HG02588 (cell line): ENCODE measurements around the gene PXK.

ENCODE experiments used
- ATAC-seq: cut with Tn5 transposase; IDR thresholded peaks from one replicate; pipeline ENCODE4 v1.9.1; 2021; ENCODE audit warnings: mild to moderate bottlenecking, moderate library complexity; ENCODE audit not compliant: unreplicated experiment

Gene PXK

GRCh38 chr3:58379351-58380073 is 46.8 kb downstream of the PXK start:
- ATAC-seq: no peak

DNA sequence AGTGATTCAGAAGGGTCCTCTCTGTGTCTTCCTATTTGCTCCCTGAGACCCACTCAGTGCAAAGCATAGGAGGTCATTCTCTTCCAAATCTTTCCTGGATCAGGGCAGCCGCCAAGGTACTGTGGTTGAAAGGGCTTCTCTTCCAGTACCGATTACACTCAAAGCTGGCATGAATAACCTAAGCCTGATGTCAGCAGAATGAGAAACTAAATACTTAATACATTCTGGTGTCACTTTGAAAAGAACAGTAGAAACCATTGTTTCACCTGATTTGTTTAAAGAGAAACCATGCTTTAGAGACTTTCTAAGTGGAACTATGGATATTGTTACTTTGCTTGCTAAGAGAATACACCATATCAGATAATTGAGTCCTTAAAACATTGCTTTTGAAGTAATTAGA is 50.8 kb downstream of the PXK start:
- no peak for ATAC-seq

- ATAC-seq: no peak
Observed at GRCh38 chr3:58383904-58384303, 51.2 kb downstream of the PXK start.

DNA sequence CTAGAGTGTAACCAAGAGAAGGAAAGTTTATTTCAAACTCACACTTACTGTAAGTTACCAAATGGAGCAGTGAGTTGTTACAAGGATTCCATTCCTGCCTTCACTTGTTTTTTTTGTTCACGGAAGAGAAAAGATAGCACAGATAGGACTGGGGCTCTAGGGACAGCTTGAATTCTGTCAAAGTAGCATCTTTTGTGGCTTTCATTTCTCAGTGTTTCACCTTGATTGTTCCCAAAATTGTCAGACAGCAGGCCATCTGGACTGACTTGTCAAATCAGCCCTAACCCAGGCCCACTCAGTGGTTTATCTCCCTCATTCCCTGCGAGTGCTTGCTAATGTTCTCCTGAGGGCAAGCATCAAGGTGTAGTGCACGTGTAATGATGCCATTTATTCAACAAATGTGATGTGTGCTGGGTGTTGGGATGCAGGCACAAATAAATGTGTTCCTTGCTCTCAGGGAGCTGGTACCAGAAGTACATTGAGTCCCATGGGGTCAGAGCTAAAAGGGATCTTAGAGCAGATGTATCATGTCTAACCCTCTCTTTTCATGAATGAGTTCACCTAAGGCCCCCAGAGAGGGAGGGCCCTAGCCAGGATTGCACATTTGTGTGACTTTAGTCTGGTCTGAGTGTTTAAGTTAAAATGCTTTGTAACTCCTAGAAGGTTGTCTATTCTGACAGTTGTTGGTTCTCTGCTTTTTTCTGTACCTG is 51.8 kb downstream of the PXK start:
- no peak for ATAC-seq

GRCh38 chr3:58386626-58387365 is 54.1 kb downstream of the PXK start:
- no peak for ATAC-seq

GRCh38 chr3:58387650-58388546 is 55.2 kb downstream of the PXK start:
- no peak for ATAC-seq

DNA sequence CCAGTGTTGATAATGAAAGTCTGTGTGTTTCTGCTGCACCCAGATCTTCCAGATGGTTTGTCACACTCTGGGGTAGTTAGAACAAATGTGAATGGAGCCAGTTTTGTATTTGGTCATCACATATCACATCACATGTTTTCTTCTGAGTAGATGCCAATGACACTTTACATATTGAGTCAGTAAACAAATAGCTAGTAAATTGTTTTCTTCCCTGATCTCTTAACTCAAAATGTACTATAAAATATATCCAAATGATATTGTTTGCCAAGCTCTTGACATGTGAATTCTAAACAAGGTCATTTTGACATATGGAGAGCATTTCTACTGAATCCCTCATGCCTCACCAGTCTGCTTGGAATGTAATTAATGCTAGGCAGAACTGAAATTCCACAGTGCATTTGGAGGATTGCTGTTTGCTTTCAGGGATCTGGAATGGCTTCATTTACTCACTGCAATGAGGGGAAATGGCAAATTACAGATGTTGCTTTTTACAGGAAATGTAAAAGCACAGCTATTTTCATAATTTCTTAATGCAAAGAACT is 55.9 kb downstream of the PXK start:
- no peak for ATAC-seq

DNA sequence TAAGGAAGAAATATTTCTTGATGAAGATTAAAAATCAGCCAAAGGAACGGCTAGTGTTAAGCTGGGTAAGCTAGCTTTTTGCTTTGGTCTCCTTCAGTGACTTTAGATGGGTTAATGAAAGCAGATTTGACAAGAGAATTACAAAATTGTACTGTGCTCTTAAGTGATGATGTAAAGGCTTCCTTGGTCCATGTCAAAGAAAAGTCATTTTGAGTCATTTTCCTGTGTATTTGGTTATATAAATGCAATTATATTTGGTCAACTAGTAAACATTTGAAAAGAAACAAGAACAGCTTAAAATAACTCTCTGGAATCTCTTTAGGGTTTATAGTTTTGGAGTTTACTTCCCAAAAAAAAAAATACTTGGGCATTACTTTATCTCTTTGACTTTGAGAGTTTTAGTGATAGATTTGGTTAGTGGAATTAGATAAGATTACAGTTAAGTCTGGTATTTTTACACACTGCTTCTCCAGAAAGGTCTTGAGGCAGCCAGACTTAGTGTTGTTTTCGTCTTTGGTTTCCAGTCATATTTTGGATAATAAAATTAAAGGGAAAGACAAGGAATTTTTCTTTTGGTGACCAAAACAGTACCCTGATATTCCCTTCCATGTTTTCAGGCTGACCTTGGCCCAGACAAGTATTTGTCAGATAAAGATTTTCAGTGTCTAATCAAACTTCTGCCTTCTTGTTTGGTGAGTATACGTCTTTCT is 58.6 kb downstream of the PXK start:
- no peak for ATAC-seq

GRCh38 chr3:58392181-58392580 is 59.5 kb downstream of the PXK start:
- ATAC-seq: no peak

DNA sequence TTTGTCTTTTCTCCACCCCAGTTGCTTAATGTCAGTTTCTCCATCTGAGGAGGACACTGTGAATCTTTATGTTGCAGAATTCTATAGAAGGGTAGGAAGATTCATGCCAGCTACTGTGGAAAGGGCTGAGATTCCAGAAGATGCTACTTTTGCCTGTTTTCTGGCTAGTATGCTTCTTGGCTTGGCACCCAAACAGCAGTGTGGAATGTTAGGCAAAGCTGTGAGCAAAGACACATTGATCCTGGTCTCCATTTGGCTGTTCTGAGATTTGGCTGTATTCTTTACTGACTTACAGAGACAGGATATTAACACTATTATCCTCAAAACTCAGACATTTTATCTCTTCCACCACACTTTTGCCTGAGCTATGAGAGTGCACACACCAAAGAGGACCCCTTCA is 61.6 kb downstream of the PXK start:
- ATAC-seq: no peak

DNA sequence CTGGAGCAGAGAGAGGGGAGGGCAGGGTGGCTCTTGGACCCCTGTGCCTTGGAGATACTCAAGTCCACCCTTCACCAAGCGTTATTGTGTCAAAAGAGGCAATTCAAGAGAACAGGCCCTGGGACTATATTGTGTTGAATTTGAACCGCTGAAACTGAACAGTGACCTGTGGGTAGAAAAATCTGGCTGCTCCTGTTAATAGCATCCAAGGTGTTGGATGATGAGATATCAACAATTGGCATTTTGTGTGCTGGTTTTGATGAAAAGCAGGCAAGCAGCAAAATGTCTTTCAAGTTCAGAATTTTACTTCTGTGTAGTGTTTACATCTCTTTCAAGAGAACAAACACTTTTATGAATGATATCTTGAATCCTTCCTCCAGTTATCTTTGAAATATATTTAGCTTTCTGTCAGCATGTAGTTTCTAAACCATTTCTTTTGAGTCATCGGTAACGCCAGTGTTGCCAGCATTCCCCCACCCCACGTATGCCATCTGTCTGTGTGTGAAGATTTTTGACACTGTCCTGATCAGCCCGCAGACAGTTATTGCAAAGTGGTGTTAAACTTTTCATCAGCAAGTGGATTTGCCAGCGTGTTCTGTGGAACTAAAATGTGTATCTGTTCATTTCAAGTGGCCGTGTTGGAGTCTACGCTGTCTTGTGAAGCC is 66.1 kb downstream of the PXK start:
- ATAC-seq: no peak

- no peak for ATAC-seq
Observed at GRCh38 chr3:58403513-58404109, 70.9 kb downstream of the PXK start.

DNA sequence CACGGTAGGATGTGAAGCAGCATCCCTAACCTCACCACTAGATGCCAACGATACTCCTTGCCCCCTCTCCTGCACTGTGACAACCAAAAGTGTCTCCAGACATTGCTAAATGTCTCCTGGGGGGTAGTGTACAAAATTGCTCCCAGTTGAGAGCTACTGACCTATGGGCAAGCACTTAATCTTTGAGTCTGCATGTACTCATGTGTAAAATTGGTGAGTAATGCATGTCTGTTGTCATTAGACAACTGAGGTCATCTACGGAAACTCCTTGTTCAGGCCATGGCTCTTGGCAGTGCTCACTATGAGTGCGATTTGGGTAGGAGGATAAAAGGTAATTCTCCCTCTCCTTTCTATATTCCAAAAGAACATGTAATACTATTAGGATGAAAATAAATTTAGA is 71.7 kb downstream of the PXK start:
- ATAC-seq: no peak

- ATAC-seq: no peak
Observed at GRCh38 chr3:58408906-58409305, 76.2 kb downstream of the PXK start.

DNA sequence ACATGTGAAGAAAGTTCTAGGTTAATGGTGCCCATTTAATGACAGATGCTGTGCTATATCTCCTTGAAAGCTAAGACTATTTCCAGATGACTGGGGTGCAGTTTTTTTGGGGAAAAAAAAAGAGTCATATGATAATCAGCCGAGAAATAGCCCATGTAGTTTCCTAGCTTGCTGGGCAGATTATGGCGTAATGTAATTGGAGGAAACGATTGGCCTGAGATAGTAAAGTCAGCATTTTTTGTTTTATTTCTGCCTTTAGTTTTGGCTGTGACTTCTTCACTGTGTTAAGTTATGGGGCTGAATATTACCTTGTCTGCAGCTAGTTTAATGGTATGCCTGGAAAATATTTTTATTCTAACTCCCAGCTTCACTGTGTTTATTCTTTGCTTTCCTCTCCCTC is 77.0 kb downstream of the PXK start:
- no peak for ATAC-seq

DNA sequence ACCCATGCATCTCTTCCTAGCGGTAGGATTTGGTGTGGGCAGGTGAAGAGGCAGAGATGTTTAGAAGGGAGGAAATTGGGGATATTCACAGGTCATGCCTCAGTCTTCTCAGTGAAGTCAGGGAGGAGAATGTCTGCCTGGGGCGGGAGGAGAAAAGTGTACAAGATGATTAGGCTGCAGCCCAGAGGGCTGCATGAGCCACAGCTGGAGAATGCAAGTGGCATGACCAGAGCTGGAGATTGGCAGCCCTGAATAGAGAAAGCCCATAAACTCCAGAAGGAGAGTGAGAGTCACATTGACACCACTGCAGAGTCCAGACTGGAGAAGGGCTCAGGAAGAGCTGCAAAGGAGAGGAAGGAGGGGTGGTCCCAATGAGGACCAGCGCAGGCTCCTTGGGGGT is 78.3 kb downstream of the PXK start:
- ATAC-seq: no peak

DNA sequence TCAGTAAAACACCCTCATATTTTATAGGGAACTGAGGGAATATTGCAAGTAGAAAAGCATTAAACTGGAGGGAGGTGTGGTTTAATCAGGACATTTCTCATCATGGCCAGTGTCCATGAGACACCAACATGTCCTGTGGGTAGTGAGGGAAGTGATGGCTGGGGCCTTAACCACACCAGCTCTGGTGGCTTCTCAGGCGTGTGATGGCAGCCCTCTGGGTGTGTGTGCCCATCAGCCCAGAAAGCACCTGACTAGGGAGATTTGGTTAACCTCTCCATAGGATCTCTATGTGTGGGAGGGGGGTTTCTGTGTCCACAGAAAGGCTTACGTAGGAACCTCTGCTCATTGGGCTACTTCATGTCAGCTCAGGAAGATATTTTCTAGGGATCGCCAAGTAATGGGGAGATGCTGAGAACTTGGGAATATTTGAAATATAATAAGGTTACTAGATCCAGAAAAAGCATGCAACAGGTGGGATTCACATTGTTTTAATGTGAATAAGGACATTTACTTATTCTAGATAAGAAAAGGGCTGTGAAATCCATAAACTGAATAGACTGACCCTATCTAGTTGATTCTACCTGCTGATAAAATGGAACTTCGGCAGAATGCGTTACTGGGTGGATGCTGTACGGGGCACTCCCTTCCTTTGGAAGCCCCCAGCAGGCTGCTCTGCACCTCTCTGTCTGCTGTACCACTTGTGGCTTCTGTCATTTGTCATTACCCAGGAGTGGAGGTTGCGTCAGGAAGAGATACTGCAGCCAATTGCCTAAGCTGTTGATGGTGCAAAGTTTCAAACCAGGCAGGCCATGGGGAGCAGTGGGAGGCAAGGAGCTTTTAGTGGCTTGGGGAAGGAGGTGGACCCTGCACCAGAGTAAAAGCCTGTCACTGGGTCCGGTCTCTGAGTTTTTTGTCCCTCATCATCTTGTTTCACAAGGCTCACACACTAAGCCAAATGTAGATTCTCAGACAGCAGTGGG is 79.4 kb downstream of the PXK start:
- no peak for ATAC-seq
